Activated naive CD4-positive, alpha-beta T cell (primary cell): ENCODE results near the gene RALGAPA2.

ENCODE experiments used
- DNase-seq, 4 experiments: peaks; one replicate each; lab custom pipeline; 2025; lab: John Stamatoyannopoulos, UW

RALGAPA2 gene

GRCh38 chr20:20404633-20405032 is 307.8 kb downstream of the RALGAPA2 start:
- DNase-seq = no peak

GRCh38 chr20:20401991-20402390 is 310.5 kb downstream of the RALGAPA2 start:
- DNase-seq = no peak

GRCh38 chr20:20399531-20400500 is 312.6 kb downstream of the RALGAPA2 start:
- no peak for DNase-seq

GRCh38 chr20:20398123-20398522 is 314.3 kb downstream of the RALGAPA2 start:
- no peak for DNase-seq

GRCh38 chr20:20396794-20397193 is 315.6 kb downstream of the RALGAPA2 start:
- DNase-seq = no peak

- no peak for DNase-seq
These were observed 316.4 kb downstream of the RALGAPA2 start for GRCh38 chr20:20395903-20396568.

GRCh38 chr20:20395087-20395486 is 317.4 kb downstream of the RALGAPA2 start:
- DNase-seq = no peak

- no peak for DNase-seq
These were observed 319.0 kb downstream of the RALGAPA2 start for GRCh38 chr20:20393207-20394120.

- no peak for DNase-seq
These were observed 320.7 kb downstream of the RALGAPA2 start for GRCh38 chr20:20391766-20392165.

GRCh38 chr20:20391115-20391514 is 321.3 kb downstream of the RALGAPA2 start:
- DNase-seq = no peak

GRCh38 chr20:20390393-20390792 is 322.1 kb downstream of the RALGAPA2 start:
- DNase-seq = no peak

GRCh38 chr20:20386192-20386591 is 326.3 kb downstream of the RALGAPA2 start:
- no peak for DNase-seq

GRCh38 chr20:20375862-20376261 is 336.6 kb downstream of the RALGAPA2 start:
- DNase-seq = no peak

GRCh38 chr20:20373091-20373571 is 339.3 kb downstream of the RALGAPA2 start:
- DNase-seq = no peak

- no peak for DNase-seq
These were observed 340.8 kb downstream of the RALGAPA2 start for GRCh38 chr20:20371681-20372080.

GRCh38 chr20:20371083-20371482 is 341.4 kb downstream of the RALGAPA2 start:
- no peak for DNase-seq

GRCh38 chr20:20370094-20370575 is 342.3 kb downstream of the RALGAPA2 start:
- DNase-seq = no peak

- no peak for DNase-seq
These were observed 343.0 kb downstream of the RALGAPA2 start for GRCh38 chr20:20369250-20370093.

- DNase-seq = no peak
These were observed 343.8 kb downstream of the RALGAPA2 start for GRCh38 chr20:20368418-20369249.
